ENCODE data around the gene TCFL5.

DNA sequence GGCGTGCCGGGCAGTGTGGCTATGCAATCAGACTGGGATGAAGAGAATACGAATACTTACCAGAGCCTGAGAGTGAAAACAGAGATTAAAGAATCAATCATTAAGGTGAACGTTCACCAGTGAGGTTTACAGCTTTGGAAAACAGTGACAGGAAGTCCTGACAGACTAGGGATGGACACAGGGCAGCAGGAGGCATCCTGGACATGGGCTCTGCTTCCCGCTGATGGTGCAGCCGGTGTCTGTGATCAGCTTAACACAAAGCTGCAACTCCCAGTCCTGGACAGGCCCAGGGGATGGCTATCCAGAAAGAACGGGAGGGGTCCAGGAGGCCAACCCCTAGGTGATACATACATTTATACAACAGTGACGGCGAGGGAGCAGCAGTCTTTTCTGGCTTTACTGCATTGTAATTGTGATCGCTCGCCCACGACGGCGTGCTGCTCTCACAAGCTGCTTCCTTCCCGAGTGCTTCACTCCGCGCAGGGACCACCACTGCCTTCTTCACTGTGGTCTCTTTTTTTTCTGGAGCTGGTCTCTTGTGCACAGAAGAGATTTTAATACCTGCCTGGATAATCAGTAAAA lies 44.0 kb upstream of the TCFL5 start:
- TF ChIP-seq, protein P1, sequence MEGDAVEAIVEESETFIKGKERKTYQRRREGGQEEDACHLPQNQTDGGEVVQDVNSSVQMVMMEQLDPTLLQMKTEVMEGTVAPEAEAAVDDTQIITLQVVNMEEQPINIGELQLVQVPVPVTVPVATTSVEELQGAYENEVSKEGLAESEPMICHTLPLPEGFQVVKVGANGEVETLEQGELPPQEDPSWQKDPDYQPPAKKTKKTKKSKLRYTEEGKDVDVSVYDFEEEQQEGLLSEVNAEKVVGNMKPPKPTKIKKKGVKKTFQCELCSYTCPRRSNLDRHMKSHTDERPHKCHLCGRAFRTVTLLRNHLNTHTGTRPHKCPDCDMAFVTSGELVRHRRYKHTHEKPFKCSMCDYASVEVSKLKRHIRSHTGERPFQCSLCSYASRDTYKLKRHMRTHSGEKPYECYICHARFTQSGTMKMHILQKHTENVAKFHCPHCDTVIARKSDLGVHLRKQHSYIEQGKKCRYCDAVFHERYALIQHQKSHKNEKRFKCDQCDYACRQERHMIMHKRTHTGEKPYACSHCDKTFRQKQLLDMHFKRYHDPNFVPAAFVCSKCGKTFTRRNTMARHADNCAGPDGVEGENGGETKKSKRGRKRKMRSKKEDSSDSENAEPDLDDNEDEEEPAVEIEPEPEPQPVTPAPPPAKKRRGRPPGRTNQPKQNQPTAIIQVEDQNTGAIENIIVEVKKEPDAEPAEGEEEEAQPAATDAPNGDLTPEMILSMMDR (IDR thresholded peaks at IDR 0.05; ENCODE audit: low read length): no peak
- no peak for TF ChIP-seq EZH2 (IDR thresholded peaks at IDR 0.05; ENCODE audit: borderline replicate concordance, low read length)

All from OCI-LY1 (cell line).